Measurements from ENCODE around the gene TFEB. TPM values are rescaled to one million over a fixed set of nuclear protein-coding genes. Genes with fewer than 3 reads are reported as not detected.

The TFEB gene
- total RNA-seq, 1 experiment from 2014 or later: 3.4 TPM

GRCh38 chr6:41684311-41685180 lies 50.9 kb downstream of the TFEB start:
- Histone ChIP-seq H3K9me3 (replicated peaks) (no peaks in the 10 kb centered on the region), H3K4me3 (no peak overlapping the region), H3K27ac (no peak overlapping the region), H3K36me3 (no peaks in the 10 kb centered on the region), H3K4me1 (replicated peaks) (peaks cover 13% of the 10 kb centered on the region), H3K27me3 (replicated peaks) (no peaks in the 10 kb centered on the region)
- no peak for DNase-seq (ENCODE audit: low read depth in 1 of 2, low spot score in 2 of 2)

- Histone ChIP-seq H3K27me3 (replicated peaks) (no peaks in the 10 kb centered on the region), H3K4me3 (no peak overlapping the region), H3K36me3 (no peaks in the 10 kb centered on the region), H3K4me1 (replicated peaks) (peaks cover 13% of the 10 kb centered on the region), H3K27ac (no peak overlapping the region), H3K9me3 (replicated peaks) (no peaks in the 10 kb centered on the region)
- DNase-seq (ENCODE audit: low read depth in 1 of 2, low spot score in 2 of 2): peak; percentile 62 to 73
Measured at GRCh38 chr6:41683523-41684310, 51.7 kb downstream of the TFEB start.

GRCh38 chr6:41683273-41683522 lies 52.2 kb downstream of the TFEB start:
- Histone ChIP-seq H3K9me3 (replicated peaks) (no peaks in the 10 kb centered on the region), H3K27me3 (replicated peaks) (no peaks in the 10 kb centered on the region), H3K4me1 (replicated peaks) (peaks cover 13% of the 10 kb centered on the region), H3K36me3 (no peaks in the 10 kb centered on the region), H3K27ac (no peak overlapping the region), H3K4me3 (no peak overlapping the region)
- DNase-seq (ENCODE audit: low read depth in 1 of 2, low spot score in 2 of 2): no peak

GRCh38 chr6:41682497-41683272 lies 52.7 kb downstream of the TFEB start:
- Histone ChIP-seq H3K4me3 (no peak overlapping the region), H3K4me1 (replicated peaks) (peaks cover 13% of the 10 kb centered on the region)
- no peak for DNase-seq (ENCODE audit: low read depth in 1 of 2, low spot score in 2 of 2)

GRCh38 chr6:41682056-41682477 lies 53.3 kb downstream of the TFEB start:
- peak; percentile 92 to 98 for DNase-seq (ENCODE audit: low read depth in 1 of 2, low spot score in 2 of 2)
- Histone ChIP-seq H3K36me3 (no peaks in the 10 kb centered on the region), H3K4me3 (no peak overlapping the region), H3K9me3 (replicated peaks) (no peaks in the 10 kb centered on the region), H3K4me1 (replicated peaks) (peaks cover 13% of the 10 kb centered on the region), H3K27ac (peak overlapping the region; percentile 22; the same call in 1 of the 2 replicates), H3K27me3 (replicated peaks) (no peaks in the 10 kb centered on the region)

More at GRCh38 chr6:41682497-41683272, 52.7 kb downstream of the TFEB start:
- Histone ChIP-seq H3K36me3 (no peaks in the 10 kb centered on the region), H3K27me3 (replicated peaks) (no peaks in the 10 kb centered on the region), H3K9me3 (replicated peaks) (no peaks in the 10 kb centered on the region), H3K27ac (no peak overlapping the region)

GRCh38 chr6:41680182-41680965 lies 55.0 kb downstream of the TFEB start:
- no peak for DNase-seq (ENCODE audit: low read depth in 1 of 2, low spot score in 2 of 2)
- Histone ChIP-seq H3K4me3 (no peak overlapping the region), H3K9me3 (replicated peaks) (no peaks in the 10 kb centered on the region), H3K4me1 (replicated peaks) (peaks cover 13% of the 10 kb centered on the region), H3K27me3 (replicated peaks) (no peaks in the 10 kb centered on the region), H3K27ac (no peak overlapping the region), H3K36me3 (no peaks in the 10 kb centered on the region)

GRCh38 chr6:41679696-41680095 lies 55.7 kb downstream of the TFEB start:
- DNase-seq (ENCODE audit: low read depth in 1 of 2, low spot score in 2 of 2): no peak
- Histone ChIP-seq H3K9me3 (replicated peaks) (no peaks in the 10 kb centered on the region), H3K27ac (no peak overlapping the region), H3K36me3 (no peaks in the 10 kb centered on the region), H3K27me3 (replicated peaks) (no peaks in the 10 kb centered on the region), H3K4me1 (replicated peaks) (peaks cover 13% of the 10 kb centered on the region), H3K4me3 (no peak overlapping the region)

GRCh38 chr6:41678511-41679084 lies 56.8 kb downstream of the TFEB start:
- no peak for DNase-seq (ENCODE audit: low read depth in 1 of 2, low spot score in 2 of 2)
- no peak overlapping the region for H3K27ac ChIP-seq
- peaks cover 10% of the 10 kb centered on the region for H3K4me1 ChIP-seq (replicated peaks)
- H3K36me3 ChIP-seq: no peaks in the 10 kb centered on the region
- no peaks in the 10 kb centered on the region for H3K9me3 ChIP-seq (replicated peaks)
- no peak overlapping the region for H3K4me3 ChIP-seq
- no peaks in the 10 kb centered on the region for H3K27me3 ChIP-seq (replicated peaks)

- DNase-seq (ENCODE audit: low read depth in 1 of 2, low spot score in 2 of 2): no peak
- Histone ChIP-seq H3K36me3 (no peaks in the 10 kb centered on the region), H3K27me3 (replicated peaks) (no peaks in the 10 kb centered on the region), H3K9me3 (replicated peaks) (no peaks in the 10 kb centered on the region), H3K27ac (no peak overlapping the region), H3K4me1 (replicated peaks) (peaks cover 4% of the 10 kb centered on the region), H3K4me3 (no peak overlapping the region)
Measured at GRCh38 chr6:41677124-41677921, 58.1 kb downstream of the TFEB start.

- DNase-seq (ENCODE audit: low read depth in 1 of 2, low spot score in 2 of 2): no peak
- no peaks in the 10 kb centered on the region for H3K36me3 ChIP-seq
- no peak overlapping the region for H3K4me3 ChIP-seq
- no peak overlapping the region for H3K27ac ChIP-seq
- no peaks in the 10 kb centered on the region for H3K27me3 ChIP-seq (replicated peaks)
- no peaks in the 10 kb centered on the region; the same call in 1 of the 2 replicates for H3K4me1 ChIP-seq (replicated peaks)
- H3K9me3 ChIP-seq (replicated peaks): no peaks in the 10 kb centered on the region
Measured at GRCh38 chr6:41676431-41676830, 59.0 kb downstream of the TFEB start.

DNA sequence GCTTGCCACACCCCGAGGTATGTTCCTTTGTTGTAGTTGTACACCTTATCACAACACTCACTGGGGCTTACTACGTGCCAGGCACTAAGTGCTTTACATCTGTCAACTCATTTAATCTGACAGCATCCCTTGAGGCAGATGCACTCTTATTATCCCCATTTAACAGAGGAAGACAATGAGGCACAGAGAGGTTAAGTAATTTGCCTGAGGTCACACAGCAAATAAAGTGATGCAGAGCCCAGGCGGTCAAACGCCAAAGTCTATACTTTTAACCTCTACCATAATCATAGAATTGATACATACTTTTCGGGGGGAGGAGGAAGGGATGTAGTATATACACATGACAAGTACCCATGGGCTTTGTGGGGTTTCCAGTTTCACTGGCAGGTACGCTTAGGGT lies 59.4 kb downstream of the TFEB start:
- Histone ChIP-seq H3K36me3 (no peaks in the 10 kb centered on the region), H3K27me3 (replicated peaks) (no peaks in the 10 kb centered on the region), H3K4me3 (no peak overlapping the region), H3K27ac (no peak overlapping the region), H3K9me3 (replicated peaks) (no peaks in the 10 kb centered on the region), H3K4me1 (replicated peaks) (no peaks in the 10 kb centered on the region)
- no peak for DNase-seq (ENCODE audit: low read depth in 1 of 2, low spot score in 2 of 2)

DNA sequence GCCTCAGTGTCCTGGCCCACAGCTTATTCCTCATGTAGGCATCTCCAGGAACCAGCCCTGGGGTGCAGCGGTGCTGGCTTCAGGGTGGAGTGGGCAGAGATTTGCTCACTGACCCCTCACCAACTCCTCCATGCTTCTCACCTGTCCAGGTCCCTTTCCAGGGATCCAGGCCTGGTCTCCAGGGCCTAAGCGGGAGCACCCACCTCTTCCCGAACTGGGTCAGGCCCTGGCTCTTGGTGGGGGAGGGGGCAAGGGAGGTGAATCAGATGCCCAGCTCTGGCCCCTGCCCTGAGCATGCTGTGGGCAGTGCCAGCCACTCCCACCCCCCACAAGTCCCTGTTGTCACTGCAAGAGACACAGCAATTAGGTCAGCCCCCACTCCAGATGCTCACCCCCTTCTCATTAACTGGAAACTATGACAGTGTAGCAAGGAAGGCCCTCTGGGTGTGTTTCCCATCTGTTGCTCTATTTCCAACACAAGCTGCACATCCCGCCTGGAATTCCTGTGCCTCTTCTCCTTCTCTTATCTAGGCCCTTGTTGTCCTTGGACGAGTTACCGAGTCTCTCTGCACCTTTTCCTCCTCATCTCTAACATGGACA lies 60.1 kb downstream of the TFEB start:
- H3K9me3 ChIP-seq (replicated peaks): no peaks in the 10 kb centered on the region; the same call in 1 of the 2 replicates
- H3K27ac ChIP-seq: no peak overlapping the region
- H3K4me1 ChIP-seq (replicated peaks): no peaks in the 10 kb centered on the region
- DNase-seq (ENCODE audit: low read depth in 1 of 2, low spot score in 2 of 2): no peak
- no peak overlapping the region for H3K4me3 ChIP-seq
- no peaks in the 10 kb centered on the region for H3K36me3 ChIP-seq
- peaks cover 5% of the 10 kb centered on the region; the same call in 1 of the 2 replicates for H3K27me3 ChIP-seq (replicated peaks)
